ENCODE data around the gene SPOUT1. TPM values are rescaled to one million over a fixed set of nuclear protein-coding genes. Genes with fewer than 3 reads are reported as not detected.
"Not testable (repeated sequence)": the region's sequence is repeated elsewhere in the genome, so short reads cannot be mapped to it uniquely, and the experiment has no call there.

Gene SPOUT1
- total and polyA plus RNA-seq, 2 donors = 24.3 to 48.5 TPM

GRCh38 chr9:128860937-128861336 is 31.3 kb upstream of the SPOUT1 start:
- Histone ChIP-seq H3K4me1 (ENCODE audit: control insufficient read depth in 2 of 2, insufficient read depth in 2 of 2, low read length in 2 of 2) (peaks cover 0 to 8% of the 10 kb centered on the region in 2 donors), H3K27me3 (ENCODE audit: control insufficient read depth in 2 of 2, insufficient read depth in 1 of 2, low read length in 1 of 2) (no peaks in the 10 kb centered on the region), H3K9me3 (ENCODE audit: control insufficient read depth in 2 of 2, insufficient read depth in 1 of 2, low read length in 1 of 2) (no peaks in the 10 kb centered on the region), H3K4me3 (ENCODE audit: low read length in 2 of 2) (no peak overlapping the region), H3K36me3 (ENCODE audit: control insufficient read depth in 2 of 2, insufficient read depth in 2 of 2, low read length in 1 of 2) (no peaks in the 10 kb centered on the region), H3K27ac (ENCODE audit: low read depth in 1 of 2, low read length in 1 of 2) (no peak overlapping the region)
- no peak for DNase-seq (ENCODE audit: low read depth in 6 of 9, low spot score in 9 of 9)
- WGBS = 95% methylated on average over 5 of the region's 5 CpGs

GRCh38 chr9:128858476-128858875 is 28.9 kb upstream of the SPOUT1 start:
- not testable (repeated sequence) for H3K4me1 ChIP-seq (ENCODE audit: control insufficient read depth in 2 of 2, insufficient read depth in 2 of 2, low read length in 2 of 2); H3K9me3 ChIP-seq (ENCODE audit: control insufficient read depth in 2 of 2, insufficient read depth in 1 of 2, low read length in 1 of 2); DNase-seq (ENCODE audit: low read depth in 6 of 9, low spot score in 9 of 9); H3K27me3 ChIP-seq (ENCODE audit: control insufficient read depth in 2 of 2, insufficient read depth in 1 of 2, low read length in 1 of 2); H3K4me3 ChIP-seq (ENCODE audit: low read length in 2 of 2); H3K27ac ChIP-seq (ENCODE audit: low read depth in 1 of 2, low read length in 1 of 2); H3K36me3 ChIP-seq (ENCODE audit: control insufficient read depth in 2 of 2, insufficient read depth in 2 of 2, low read length in 1 of 2)
- WGBS = 97% methylated on average over 7 of the region's 7 CpGs

- not testable (repeated sequence) for H3K27ac ChIP-seq (ENCODE audit: low read depth in 1 of 2, low read length in 1 of 2)
Measured at GRCh38 chr9:128854454-128854853, 24.9 kb upstream of the SPOUT1 start.

GRCh38 chr9:128852646-128853045 is 23.1 kb upstream of the SPOUT1 start:
- peaks cover 2 to 21% of the 10 kb centered on the region in 2 donors for H3K9me3 ChIP-seq (ENCODE audit: control insufficient read depth in 2 of 2, insufficient read depth in 1 of 2, low read length in 1 of 2)
- H3K36me3 ChIP-seq (ENCODE audit: control insufficient read depth in 2 of 2, insufficient read depth in 2 of 2, low read length in 1 of 2); H3K4me1 ChIP-seq (ENCODE audit: control insufficient read depth in 2 of 2, insufficient read depth in 2 of 2, low read length in 2 of 2); DNase-seq (ENCODE audit: low read depth in 6 of 9, low spot score in 9 of 9); H3K27ac ChIP-seq (ENCODE audit: low read depth in 1 of 2, low read length in 1 of 2); H3K27me3 ChIP-seq (ENCODE audit: control insufficient read depth in 2 of 2, insufficient read depth in 1 of 2, low read length in 1 of 2); H3K4me3 ChIP-seq (ENCODE audit: low read length in 2 of 2): not testable (repeated sequence)
- WGBS = 97% methylated on average over 2 of the region's 2 CpGs

More at GRCh38 chr9:128854454-128854853, 24.9 kb upstream of the SPOUT1 start:
- peaks cover 2 to 12% of the 10 kb centered on the region in 2 donors for H3K9me3 ChIP-seq (ENCODE audit: control insufficient read depth in 2 of 2, insufficient read depth in 1 of 2, low read length in 1 of 2)
- not testable (repeated sequence) for DNase-seq (ENCODE audit: low read depth in 6 of 9, low spot score in 9 of 9); H3K27me3 ChIP-seq (ENCODE audit: control insufficient read depth in 2 of 2, insufficient read depth in 1 of 2, low read length in 1 of 2); H3K4me1 ChIP-seq (ENCODE audit: control insufficient read depth in 2 of 2, insufficient read depth in 2 of 2, low read length in 2 of 2); H3K36me3 ChIP-seq (ENCODE audit: control insufficient read depth in 2 of 2, insufficient read depth in 2 of 2, low read length in 1 of 2); H3K4me3 ChIP-seq (ENCODE audit: low read length in 2 of 2)
- 99% methylated on average over 6 of the region's 6 CpGs for WGBS

- not testable (repeated sequence) for H3K4me3 ChIP-seq (ENCODE audit: low read length in 2 of 2); H3K36me3 ChIP-seq (ENCODE audit: control insufficient read depth in 2 of 2, insufficient read depth in 2 of 2, low read length in 1 of 2); H3K27ac ChIP-seq (ENCODE audit: low read depth in 1 of 2, low read length in 1 of 2); H3K4me1 ChIP-seq (ENCODE audit: control insufficient read depth in 2 of 2, insufficient read depth in 2 of 2, low read length in 2 of 2); H3K27me3 ChIP-seq (ENCODE audit: control insufficient read depth in 2 of 2, insufficient read depth in 1 of 2, low read length in 1 of 2)
- 89% methylated on average over 10 of the region's 10 CpGs for WGBS
- DNase-seq (ENCODE audit: low read depth in 6 of 9, low spot score in 9 of 9) = peak in 2 of 9 donors; percentile 18 to 41
- peaks cover 2 to 26% of the 10 kb centered on the region in 2 donors for H3K9me3 ChIP-seq (ENCODE audit: control insufficient read depth in 2 of 2, insufficient read depth in 1 of 2, low read length in 1 of 2)
Measured at GRCh38 chr9:128851779-128852600, 22.4 kb upstream of the SPOUT1 start.

DNA sequence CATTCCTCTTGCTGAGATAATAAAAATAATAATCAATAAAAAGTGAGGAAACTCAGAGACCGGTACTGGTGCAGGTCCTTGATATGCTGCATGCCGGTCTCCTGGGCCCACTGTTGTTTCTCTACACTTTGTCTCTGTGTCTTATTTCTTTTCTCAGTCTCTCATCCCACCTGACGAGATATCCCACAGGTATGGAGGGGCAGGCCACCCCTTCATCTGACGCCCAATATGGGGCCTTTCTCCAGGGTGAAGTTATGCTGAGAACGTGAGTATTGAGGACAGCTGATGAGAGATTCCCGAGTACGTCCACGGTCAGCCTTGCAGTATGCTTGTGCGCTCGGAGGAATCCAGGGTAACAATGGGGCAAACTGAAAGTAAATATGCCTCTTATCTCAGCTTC is 21.4 kb upstream of the SPOUT1 start:
- H3K4me3 ChIP-seq (ENCODE audit: low read length in 2 of 2); H3K36me3 ChIP-seq (ENCODE audit: control insufficient read depth in 2 of 2, insufficient read depth in 2 of 2, low read length in 1 of 2); H3K27me3 ChIP-seq (ENCODE audit: control insufficient read depth in 2 of 2, insufficient read depth in 1 of 2, low read length in 1 of 2); H3K27ac ChIP-seq (ENCODE audit: low read depth in 1 of 2, low read length in 1 of 2); DNase-seq (ENCODE audit: low read depth in 6 of 9, low spot score in 9 of 9): not testable (repeated sequence)
- Histone ChIP-seq H3K4me1 (ENCODE audit: control insufficient read depth in 2 of 2, insufficient read depth in 2 of 2, low read length in 2 of 2) (peaks cover 2 to 11% of the 10 kb centered on the region in 2 donors), H3K9me3 (ENCODE audit: control insufficient read depth in 2 of 2, insufficient read depth in 1 of 2, low read length in 1 of 2) (peaks cover 2 to 30% of the 10 kb centered on the region in 2 donors)
- 93% methylated on average over 10 of the region's 10 CpGs for WGBS

- DNase-seq (ENCODE audit: low read depth in 6 of 9, low spot score in 9 of 9) = no peak
- Histone ChIP-seq H3K9me3 (ENCODE audit: control insufficient read depth in 2 of 2, insufficient read depth in 1 of 2, low read length in 1 of 2) (peaks cover 2 to 30% of the 10 kb centered on the region in 2 donors), H3K27ac (ENCODE audit: low read depth in 1 of 2, low read length in 1 of 2) (no peak overlapping the region), H3K36me3 (ENCODE audit: control insufficient read depth in 2 of 2, insufficient read depth in 2 of 2, low read length in 1 of 2) (peaks cover under 1 to 3% of the 10 kb centered on the region in 2 donors), H3K4me1 (ENCODE audit: control insufficient read depth in 2 of 2, insufficient read depth in 2 of 2, low read length in 2 of 2) (peaks cover 2 to 11% of the 10 kb centered on the region in 2 donors), H3K4me3 (ENCODE audit: low read length in 2 of 2) (no peak overlapping the region), H3K27me3 (ENCODE audit: control insufficient read depth in 2 of 2, insufficient read depth in 1 of 2, low read length in 1 of 2) (no peaks in the 10 kb centered on the region)
- 98% methylated on average over 1 of the region's 1 CpG for WGBS
Measured at GRCh38 chr9:128847803-128848202, 18.2 kb upstream of the SPOUT1 start.

DNA sequence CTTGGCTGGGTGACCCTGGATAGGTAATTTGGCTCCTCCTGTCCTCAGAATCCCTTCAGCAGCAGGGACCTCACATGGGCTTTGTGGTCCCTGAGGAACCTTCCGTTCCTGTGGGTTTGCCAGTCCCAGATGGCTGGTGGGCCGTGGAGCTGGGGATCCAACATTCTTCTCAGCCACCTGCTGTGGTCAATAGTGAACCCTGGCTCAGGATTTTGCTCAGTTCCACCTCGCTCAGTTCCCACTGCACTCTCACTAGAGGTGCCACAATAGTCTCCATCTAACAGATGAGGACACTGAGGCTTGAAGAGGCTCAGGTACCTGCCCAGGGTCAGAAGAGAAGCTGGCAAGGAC is 17.1 kb upstream of the SPOUT1 start:
- Histone ChIP-seq H3K27ac (ENCODE audit: low read depth in 1 of 2, low read length in 1 of 2) (no peak overlapping the region), H3K27me3 (ENCODE audit: control insufficient read depth in 2 of 2, insufficient read depth in 1 of 2, low read length in 1 of 2) (no peaks in the 10 kb centered on the region), H3K4me1 (ENCODE audit: control insufficient read depth in 2 of 2, insufficient read depth in 2 of 2, low read length in 2 of 2) (peaks cover 2 to 11% of the 10 kb centered on the region in 2 donors), H3K36me3 (ENCODE audit: control insufficient read depth in 2 of 2, insufficient read depth in 2 of 2, low read length in 1 of 2) (peaks cover 5 to 7% of the 10 kb centered on the region in 2 donors), H3K9me3 (ENCODE audit: control insufficient read depth in 2 of 2, insufficient read depth in 1 of 2, low read length in 1 of 2) (peaks cover 2 to 27% of the 10 kb centered on the region in 2 donors), H3K4me3 (ENCODE audit: low read length in 2 of 2) (no peak overlapping the region)
- no peak for DNase-seq (ENCODE audit: low read depth in 6 of 9, low spot score in 9 of 9)
- WGBS = 93% methylated on average over 3 of the region's 3 CpGs

DNA sequence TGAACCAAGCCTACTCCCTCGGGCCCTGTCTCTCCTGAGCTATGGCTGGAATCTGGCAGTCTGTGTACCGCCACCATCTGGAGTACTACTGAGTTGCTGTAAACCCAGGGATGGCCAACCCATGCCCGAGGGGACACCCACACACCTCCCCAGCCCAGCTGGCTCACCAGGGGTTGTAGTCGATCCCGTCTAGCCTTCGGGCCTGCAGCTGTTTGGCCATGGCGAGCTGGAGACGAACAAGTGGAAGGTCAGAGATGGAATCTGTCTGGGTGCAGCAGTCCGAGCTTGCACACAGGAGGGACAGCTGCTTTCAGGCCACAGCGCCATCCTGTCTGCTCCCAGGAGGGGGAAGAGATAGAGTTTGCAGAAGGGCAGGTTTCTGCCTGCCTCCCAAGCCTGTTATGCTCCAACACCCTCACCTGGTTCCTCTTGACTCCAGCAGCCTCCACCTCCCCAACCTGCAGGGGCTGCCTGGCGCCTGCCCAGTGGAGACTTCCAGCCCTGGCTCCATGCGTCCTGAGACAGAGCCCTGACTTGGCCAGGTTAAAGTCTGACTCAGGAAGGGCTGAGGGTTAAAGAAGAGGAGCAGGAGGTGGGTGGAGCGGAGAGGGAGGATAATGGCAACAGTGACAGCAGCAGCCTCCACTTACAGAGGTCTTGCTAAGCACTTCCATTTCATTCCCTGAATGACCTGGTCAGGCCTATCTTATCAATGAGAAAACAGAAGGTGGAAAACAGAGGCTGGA is 15.8 kb upstream of the SPOUT1 start:
- DNase-seq (ENCODE audit: low read depth in 6 of 9, low spot score in 9 of 9) = peak in 1 of 9 donors; percentile 16
- 95% methylated on average over 13 of the region's 13 CpGs for WGBS
- Histone ChIP-seq H3K27me3 (ENCODE audit: control insufficient read depth in 2 of 2, insufficient read depth in 1 of 2, low read length in 1 of 2) (no peaks in the 10 kb centered on the region), H3K27ac (ENCODE audit: low read depth in 1 of 2, low read length in 1 of 2) (peak overlapping the region in 1 of 2 donors; percentile 53), H3K4me3 (ENCODE audit: low read length in 2 of 2) (no peak overlapping the region), H3K36me3 (ENCODE audit: control insufficient read depth in 2 of 2, insufficient read depth in 2 of 2, low read length in 1 of 2) (peaks cover 5 to 7% of the 10 kb centered on the region in 2 donors), H3K9me3 (ENCODE audit: control insufficient read depth in 2 of 2, insufficient read depth in 1 of 2, low read length in 1 of 2) (peaks cover 0 to 22% of the 10 kb centered on the region in 2 donors), H3K4me1 (ENCODE audit: control insufficient read depth in 2 of 2, insufficient read depth in 2 of 2, low read length in 2 of 2) (peaks cover 2 to 11% of the 10 kb centered on the region in 2 donors)

Data from thymus (tissue), 11 donors.